HuH-7 (cell line): ENCODE data around the gene ALDOA.

Experiments
- DNase-seq: peaks from one replicate; pipeline ENCODE4 v3.0.0; 2011; ENCODE audit warnings: low spot score

ALDOA gene

DNA sequence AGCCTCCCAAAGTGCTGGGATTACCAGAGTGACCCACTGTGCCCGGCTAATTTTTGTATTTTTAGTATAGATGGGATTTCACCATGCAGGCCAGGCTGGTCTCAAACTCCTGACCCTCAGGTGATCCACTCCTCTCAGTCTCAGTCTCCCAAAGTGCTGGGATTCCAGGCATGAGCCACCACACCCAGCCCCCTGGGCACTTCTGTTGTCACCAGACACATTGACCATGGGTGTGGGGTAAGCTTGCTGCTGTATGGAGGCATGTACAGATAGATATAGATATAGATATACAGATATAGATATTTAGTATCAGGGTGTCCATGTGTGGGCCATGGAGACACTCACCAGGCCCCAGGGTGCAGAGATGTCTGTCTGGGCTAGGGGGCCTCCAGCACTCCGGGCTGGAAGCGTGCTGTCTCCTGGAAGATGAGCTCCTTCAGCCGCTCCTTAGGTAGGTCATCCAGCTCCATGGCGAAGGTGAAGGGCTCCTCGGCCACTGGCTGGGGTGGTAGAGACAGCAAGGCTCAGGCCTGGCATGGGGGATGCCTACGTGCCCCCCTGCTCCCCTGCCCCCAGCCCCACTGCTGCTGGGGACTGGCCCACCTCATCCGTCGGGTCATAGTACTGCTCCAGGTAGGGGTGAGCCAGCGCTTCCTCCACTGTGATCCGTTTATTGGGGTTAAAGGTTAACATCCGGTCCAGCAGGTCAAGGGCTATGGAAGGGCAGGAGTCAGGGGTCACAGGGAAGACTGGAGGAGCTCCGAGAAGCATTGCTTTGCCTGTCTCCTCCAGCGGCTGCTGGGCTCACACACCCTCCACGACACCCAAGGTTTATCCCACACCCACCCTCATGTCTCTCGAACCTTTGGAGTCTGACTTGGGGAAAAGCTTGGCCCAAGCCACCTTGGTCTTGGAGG, 51.0 kb downstream of the ALDOA start:
- no peak for DNase-seq

DNA sequence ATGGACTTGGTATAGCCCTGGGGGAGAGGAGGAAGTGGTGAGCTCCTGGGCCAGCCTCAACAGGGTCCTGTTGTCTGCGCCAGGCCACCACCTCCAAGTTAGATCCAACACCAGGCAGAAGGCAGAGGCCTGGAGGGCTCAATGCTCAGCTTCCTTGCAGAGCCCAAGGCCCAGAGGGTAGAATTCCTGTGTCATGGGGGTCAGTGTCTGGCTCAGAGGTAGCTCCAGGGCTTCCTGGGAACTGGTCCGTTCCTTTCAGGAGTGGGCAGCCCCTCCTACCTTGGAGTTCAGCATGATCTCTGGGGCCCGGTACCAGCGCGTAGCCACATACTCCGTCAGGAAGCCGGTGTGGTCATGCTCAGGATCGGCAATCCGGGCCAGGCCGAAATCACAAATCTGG, 52.2 kb downstream of the ALDOA start:
- DNase-seq = no peak

DNA sequence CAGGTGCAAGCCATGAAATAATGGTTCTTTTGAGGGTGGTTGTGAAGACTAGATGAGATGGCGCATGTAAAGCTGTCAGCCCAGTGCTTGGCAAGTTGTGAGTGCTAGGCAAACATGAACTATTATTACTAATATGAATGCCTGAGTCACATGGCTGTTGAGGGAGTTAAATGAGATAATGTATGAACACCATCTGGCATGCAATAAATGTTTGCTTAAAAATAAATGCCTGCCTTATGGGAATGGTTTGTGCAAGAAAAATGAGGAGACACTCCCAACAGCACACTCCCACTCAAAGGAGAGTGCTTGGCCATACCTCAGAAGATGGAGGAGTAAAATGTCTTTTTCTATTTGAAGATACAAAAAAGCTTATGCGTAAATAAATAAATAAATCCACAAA, 53.9 kb downstream of the ALDOA start:
- DNase-seq = no peak
